Ectodermal cell (in vitro differentiated cells): ENCODE data around the gene NPY2R.

Experiments used
- H3K27ac ChIP-seq: 2 replicates; pipeline ENCODE4 v1.7.0; 2013; ENCODE audit warnings: mild to moderate bottlenecking, low read depth, low read length; ENCODE audit not compliant: insufficient read depth, poor library complexity, severe bottlenecking
- H3K27me3 ChIP-seq: 2 replicates; pipeline ENCODE4 v1.7.0; 2013; ENCODE audit warnings: mild to moderate bottlenecking, low read length; ENCODE audit not compliant: insufficient read depth, control insufficient read depth, poor library complexity, severe bottlenecking
- H3K36me3 ChIP-seq: one replicate; pipeline ENCODE4 v1.7.0; 2013; ENCODE audit warnings: low read length; ENCODE audit not compliant: control insufficient read depth, insufficient read depth
- H3K4me1 ChIP-seq: one replicate; pipeline ENCODE4 v1.7.0; 2013; ENCODE audit warnings: low read length; ENCODE audit not compliant: control insufficient read depth, insufficient read depth
- H3K4me3 ChIP-seq: 2 replicates; pipeline ENCODE4 v1.7.0; 2013; ENCODE audit warnings: low read depth, low read length, control low read depth; ENCODE audit not compliant: insufficient read depth
- H3K9me3 ChIP-seq: 2 replicates; pipeline ENCODE4 v1.7.0; 2013; ENCODE audit warnings: mild to moderate bottlenecking, low read length, moderate library complexity; ENCODE audit not compliant: control insufficient read depth
- WGBS, 2 experiments: methylation state at CpG; one replicate each; pipeline ENCODE4 v1.1.7; 2013; ENCODE audit warnings: missing lambda C conversion rate in 2 of 2; 5-methylcytosine and 5-hydroxymethylcytosine counted together

NPY2R gene

DNA sequence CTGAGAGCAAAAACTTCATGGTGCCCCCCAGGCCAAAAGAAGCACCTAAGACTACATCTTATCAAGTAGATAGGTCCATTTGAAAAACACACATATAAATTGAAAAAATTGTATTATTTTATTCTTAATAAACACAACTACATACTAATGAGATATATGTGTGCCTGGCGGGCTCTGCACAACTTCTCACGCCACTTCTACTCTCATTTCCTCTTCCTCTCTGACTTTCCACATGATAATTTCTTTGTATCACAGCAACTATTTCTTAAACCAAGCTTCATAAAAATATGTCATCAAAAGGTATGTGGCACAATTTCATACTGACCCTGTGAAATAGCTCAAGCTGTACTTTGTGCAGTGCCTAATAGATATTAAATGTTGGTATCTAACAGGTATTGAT is 10.7 kb upstream of the NPY2R start:
- WGBS, 2 experiments = 90 to 95% methylated on average over 2 of the region's 2 CpGs

DNA sequence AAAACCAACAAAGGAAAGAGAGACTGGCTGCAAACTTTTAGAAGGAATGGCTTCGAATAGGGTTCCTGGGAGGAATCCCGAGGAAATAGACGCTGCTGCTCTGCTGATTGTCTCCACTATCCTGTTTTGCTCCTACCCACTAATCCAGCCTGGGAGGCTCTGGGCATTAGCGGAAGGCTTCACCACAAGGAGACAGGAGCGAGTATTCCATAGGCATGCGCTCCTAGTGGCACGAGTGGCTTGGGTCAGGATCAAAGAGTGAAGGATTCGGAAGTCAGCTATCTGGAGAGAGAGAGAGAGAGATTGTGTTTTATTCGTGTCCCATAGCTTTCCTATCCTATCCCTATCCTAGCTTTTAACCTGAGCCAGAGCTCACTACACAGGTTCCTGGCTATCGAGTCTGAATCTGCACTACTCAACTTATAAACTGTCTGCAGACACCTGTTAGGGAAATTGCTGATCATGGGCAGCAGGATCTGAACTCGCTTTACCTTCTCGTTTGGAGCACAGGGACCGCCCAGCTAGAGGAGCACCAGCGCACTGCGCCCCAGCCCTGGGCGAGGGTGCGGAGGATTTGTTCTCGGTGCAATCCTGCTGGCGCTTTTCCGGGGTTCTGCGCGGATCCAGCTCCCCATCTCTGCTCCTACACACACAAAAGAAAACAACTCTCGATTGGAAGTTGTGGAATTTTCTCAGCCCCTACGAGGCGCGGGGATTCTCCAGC is 740 bp upstream of the NPY2R start:
- Histone ChIP-seq H3K9me3 (no peaks in the 10 kb centered on the region), H3K4me3 (peak overlapping the region; percentile 42), H3K4me1 (no peaks in the 10 kb centered on the region), H3K36me3 (no peaks in the 10 kb centered on the region), H3K27me3 (peaks cover 46% of the 10 kb centered on the region), H3K27ac (no peak overlapping the region)
- WGBS, 2 experiments = 2 to 3% methylated on average over 26 of the region's 26 CpGs

More for the DNA sequence above, 10.7 kb upstream of the NPY2R start:
- H3K27ac ChIP-seq = no peak overlapping the region
- H3K36me3 ChIP-seq = no peaks in the 10 kb centered on the region
- no peaks in the 10 kb centered on the region for H3K9me3 ChIP-seq
- H3K27me3 ChIP-seq = no peaks in the 10 kb centered on the region
- no peaks in the 10 kb centered on the region for H3K4me1 ChIP-seq
- H3K4me3 ChIP-seq = no peak overlapping the region

DNA sequence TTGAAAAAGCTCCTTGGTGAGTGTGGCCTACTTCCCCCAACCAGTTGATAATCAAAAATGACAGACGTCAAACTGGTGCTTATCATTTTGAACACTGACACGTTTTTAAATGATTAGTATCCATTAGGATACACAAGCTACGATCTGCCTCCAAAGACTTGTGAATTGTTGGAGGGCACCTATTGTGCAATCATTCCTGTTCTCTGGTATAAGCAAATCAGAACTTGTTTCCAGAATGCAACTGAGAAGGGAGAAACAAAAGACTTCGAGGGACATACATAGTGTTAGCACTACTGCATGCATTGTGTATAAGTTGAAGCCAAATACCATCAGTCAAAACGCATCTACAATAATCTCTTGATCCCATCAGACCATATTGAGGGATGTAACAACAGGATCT is 11.6 kb downstream of the NPY2R start:
- Histone ChIP-seq H3K36me3 (no peaks in the 10 kb centered on the region), H3K9me3 (no peaks in the 10 kb centered on the region), H3K27me3 (no peaks in the 10 kb centered on the region), H3K27ac (no peak overlapping the region), H3K4me3 (no peak overlapping the region), H3K4me1 (no peaks in the 10 kb centered on the region)
- WGBS, 2 experiments = 96 to 98% methylated on average over 4 to 5 of the region's 5 CpGs

DNA sequence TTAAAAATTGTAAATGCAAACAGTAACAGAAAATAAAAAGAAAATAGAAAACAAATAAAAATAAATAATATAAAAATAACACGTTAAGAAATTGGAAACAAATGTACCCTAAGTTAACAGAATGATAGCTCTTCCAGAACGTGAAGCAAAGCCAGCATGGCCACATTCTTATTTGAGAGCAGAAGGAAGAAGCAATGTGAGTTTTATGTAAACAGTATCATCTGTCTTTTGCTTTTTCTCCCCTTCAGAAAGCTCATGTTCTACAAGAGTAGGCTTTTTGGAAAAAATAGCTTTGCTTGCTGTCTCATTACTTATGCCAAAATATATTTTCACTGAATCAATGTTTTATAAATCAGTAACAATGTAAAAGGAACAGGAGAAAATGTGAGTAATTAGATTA is 18.7 kb downstream of the NPY2R start:
- H3K4me3 ChIP-seq = no peak overlapping the region
- whole genome bisulfite sequencing, 2 experiments = 67 to 86% methylated on average over 1 to 2 of the region's 2 CpGs
- H3K27me3 ChIP-seq = no peaks in the 10 kb centered on the region
- H3K9me3 ChIP-seq = no peaks in the 10 kb centered on the region
- no peak overlapping the region for H3K27ac ChIP-seq
- no peaks in the 10 kb centered on the region for H3K4me1 ChIP-seq
- H3K36me3 ChIP-seq = no peaks in the 10 kb centered on the region

DNA sequence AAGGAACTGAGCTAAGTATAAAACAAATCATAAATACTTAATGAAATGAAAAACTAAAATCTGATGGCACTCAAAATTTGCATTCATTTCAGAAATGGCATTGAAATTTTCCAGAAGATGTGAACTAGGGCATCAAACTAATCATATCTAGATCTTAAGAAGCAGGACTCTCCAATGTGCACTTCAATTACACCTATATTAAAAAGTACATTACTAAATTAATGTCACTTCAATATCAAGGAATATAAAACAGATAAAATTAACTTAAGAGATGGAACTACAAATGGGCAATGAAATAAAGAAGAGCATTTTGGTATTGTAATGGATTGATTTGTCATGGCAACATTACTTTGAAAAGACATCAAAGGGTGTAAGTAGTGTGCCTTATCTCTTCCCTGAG is 20.3 kb downstream of the NPY2R start:
- Histone ChIP-seq H3K27me3 (no peaks in the 10 kb centered on the region), H3K36me3 (no peaks in the 10 kb centered on the region), H3K9me3 (no peaks in the 10 kb centered on the region), H3K4me3 (no peak overlapping the region), H3K27ac (no peak overlapping the region), H3K4me1 (no peaks in the 10 kb centered on the region)

DNA sequence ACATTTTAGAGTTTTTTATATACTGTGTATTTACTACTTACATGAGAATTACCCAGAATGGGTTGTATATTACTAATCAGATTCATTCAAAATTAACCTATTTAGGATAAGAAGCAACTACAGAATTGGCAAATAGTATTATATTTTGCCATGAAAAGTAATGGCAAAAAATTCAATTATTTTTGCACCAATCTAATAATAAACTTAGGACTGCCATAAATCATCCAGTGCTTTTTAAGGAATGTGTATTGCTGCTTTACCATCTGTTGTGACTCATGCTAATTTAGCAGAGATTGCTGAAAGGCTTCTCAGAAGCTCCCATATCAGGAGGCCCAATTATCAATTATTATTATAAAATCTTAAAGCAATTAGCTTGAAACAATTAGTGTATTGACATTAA is 24.0 kb downstream of the NPY2R start:
- H3K27me3 ChIP-seq = no peaks in the 10 kb centered on the region
- no peaks in the 10 kb centered on the region for H3K4me1 ChIP-seq
- H3K4me3 ChIP-seq = no peak overlapping the region
- H3K27ac ChIP-seq = no peak overlapping the region
- no peaks in the 10 kb centered on the region for H3K9me3 ChIP-seq
- H3K36me3 ChIP-seq = no peaks in the 10 kb centered on the region

- Histone ChIP-seq H3K4me3 (no peak overlapping the region), H3K27me3 (no peaks in the 10 kb centered on the region), H3K9me3 (no peaks in the 10 kb centered on the region), H3K27ac (no peak overlapping the region), H3K4me1 (no peaks in the 10 kb centered on the region), H3K36me3 (no peaks in the 10 kb centered on the region)
- 94 to 97% methylated on average over 1 of the region's 1 CpG for WGBS, 2 experiments
Measured at GRCh38 chr4:155234206-155234605, 25.8 kb downstream of the NPY2R start.

DNA sequence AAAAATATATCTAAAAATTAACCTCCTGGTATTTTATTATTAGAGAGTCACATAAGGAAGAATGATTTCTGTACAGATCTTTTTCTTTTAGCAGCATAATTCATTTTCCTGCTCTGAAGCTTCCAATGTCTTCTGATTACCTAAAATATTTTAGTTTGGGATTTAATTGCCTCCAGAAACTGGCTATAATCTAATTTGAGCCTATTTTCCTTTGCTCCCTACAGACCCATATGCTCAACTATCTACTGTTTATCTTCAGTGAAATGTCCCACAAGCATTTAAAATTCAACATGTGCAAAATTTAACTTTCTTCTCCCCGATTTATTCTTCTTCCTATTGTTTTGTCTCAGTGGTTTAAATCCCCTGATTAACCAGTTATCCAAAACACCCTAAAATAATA is 29.1 kb downstream of the NPY2R start:
- H3K9me3 ChIP-seq = no peaks in the 10 kb centered on the region
- H3K4me3 ChIP-seq = no peak overlapping the region
- no peaks in the 10 kb centered on the region for H3K4me1 ChIP-seq
- H3K36me3 ChIP-seq = no peaks in the 10 kb centered on the region
- H3K27me3 ChIP-seq = no peaks in the 10 kb centered on the region
- WGBS, 2 experiments = 95 to 100% methylated on average over 1 of the region's 1 CpG
- no peak overlapping the region for H3K27ac ChIP-seq

GRCh38 chr4:155241225-155241624 is 32.8 kb downstream of the NPY2R start:
- no peaks in the 10 kb centered on the region for H3K36me3 ChIP-seq
- H3K27ac ChIP-seq = no peak overlapping the region
- no peaks in the 10 kb centered on the region for H3K9me3 ChIP-seq
- H3K4me1 ChIP-seq = no peaks in the 10 kb centered on the region
- 89 to 100% methylated on average over 2 to 4 of the region's 4 CpGs for WGBS, 2 experiments
- no peaks in the 10 kb centered on the region for H3K27me3 ChIP-seq
- H3K4me3 ChIP-seq = no peak overlapping the region

DNA sequence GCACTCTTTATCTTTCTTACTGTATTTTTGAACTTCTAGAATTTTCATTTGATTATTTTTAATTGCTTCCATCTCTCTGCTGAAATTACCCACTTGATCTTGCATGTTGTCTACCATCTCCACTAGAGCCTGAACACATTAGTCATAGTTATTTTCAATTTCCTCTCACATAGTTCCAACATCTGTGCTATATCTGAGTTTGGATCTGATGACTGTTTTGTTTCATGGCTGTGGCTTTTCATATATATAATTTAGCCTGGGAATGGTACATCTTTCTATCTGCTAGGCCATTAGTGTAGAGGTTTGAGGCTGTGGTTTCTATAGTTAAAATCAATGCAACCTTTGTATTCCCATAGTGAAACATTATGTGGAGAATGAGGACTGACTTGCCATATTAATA is 33.2 kb downstream of the NPY2R start:
- Histone ChIP-seq H3K4me1 (no peaks in the 10 kb centered on the region), H3K27me3 (no peaks in the 10 kb centered on the region), H3K36me3 (no peaks in the 10 kb centered on the region), H3K4me3 (no peak overlapping the region), H3K9me3 (no peaks in the 10 kb centered on the region), H3K27ac (no peak overlapping the region)

GRCh38 chr4:155245105-155245504 is 36.7 kb downstream of the NPY2R start:
- H3K27me3 ChIP-seq = no peaks in the 10 kb centered on the region
- H3K9me3 ChIP-seq = no peaks in the 10 kb centered on the region
- no peak overlapping the region for H3K4me3 ChIP-seq
- no peak overlapping the region for H3K27ac ChIP-seq
- peaks cover 11% of the 10 kb centered on the region for H3K4me1 ChIP-seq
- H3K36me3 ChIP-seq = no peaks in the 10 kb centered on the region
- WGBS, 2 experiments = 93 to 98% methylated on average over 4 of the region's 4 CpGs
